ENCODE results near the gene PDE6H.

GRCh38 chr12:14982991-14983390 lies 10.1 kb downstream of the PDE6H start:
- TF ChIP-seq CTCF (conservative IDR thresholded peaks at IDR 0.05; ENCODE audit: low read length), result no peak
- no peak for TF ChIP-seq EZH2phosphoT487 (IDR thresholded peaks at IDR 0.05; ENCODE audit: borderline replicate concordance)

All from Loucy (cell line).